Endothelial cell (in vitro differentiated cells): Measurements from ENCODE around the gene RECQL. TPM values are rescaled to one million over a fixed set of nuclear protein-coding genes. Genes with fewer than 3 reads are reported as not detected.

Experiments
- DNase-seq: peaks from one replicate; pipeline ENCODE4 v3.0.0; 2021; ENCODE audit warnings: low spot score
- H3K27ac Mint-ChIP-seq: one replicate; pipeline ENCODE4 v1.8.0; 2021; ENCODE audit warnings: mixed read lengths, inconsistent platforms; ENCODE audit not compliant: unreplicated experiment
- H3K27me3 Mint-ChIP-seq: one replicate; pipeline ENCODE4 v1.8.0; 2021; ENCODE audit warnings: mild to moderate bottlenecking, moderate library complexity, mixed read lengths, inconsistent platforms; ENCODE audit not compliant: unreplicated experiment
- H3K36me3 Mint-ChIP-seq: one replicate; pipeline ENCODE4 v1.8.0; 2021; ENCODE audit warnings: mild to moderate bottlenecking, low read depth, mixed read lengths, inconsistent platforms; ENCODE audit not compliant: unreplicated experiment
- H3K4me1 Mint-ChIP-seq: one replicate; pipeline ENCODE4 v1.8.0; 2021; ENCODE audit warnings: mild to moderate bottlenecking, mixed read lengths, inconsistent platforms; ENCODE audit not compliant: unreplicated experiment
- H3K4me3 Mint-ChIP-seq: one replicate; pipeline ENCODE4 v1.8.0; 2021; ENCODE audit warnings: mild to moderate bottlenecking, mixed read lengths, inconsistent platforms; ENCODE audit not compliant: unreplicated experiment
- H3K9me3 Mint-ChIP-seq: one replicate; pipeline ENCODE4 v1.8.0; 2021; ENCODE audit warnings: mixed read lengths, inconsistent platforms; ENCODE audit not compliant: unreplicated experiment
- CTCF ChIP-seq: fragments of 200-600 bp; sonication (generic); IDR thresholded peaks from one replicate; pipeline ENCODE4 v1.5.0; 2021; ENCODE audit warnings: antibody characterized with exemption; ENCODE audit not compliant: unreplicated experiment
- total RNA-seq: library from RNA; stranded (reverse); fragmentation: NEBNext Ultra II Directional; extraction: Animal tissue kit (Norgen Biotek cat#: 25700); gene quantifications from one replicate; pipeline ENCODE4 v1.2.1, GENCODE V29; 2021; ENCODE audit not compliant: unreplicated experiment

Gene RECQL
- total RNA-seq, 1 donor from 2014 or later, result 40.7 TPM

- no peak for TF ChIP-seq CTCF
- Mint-ChIP-seq H3K36me3 (peaks cover 3% of the 10 kb centered on the region), H3K9me3 (no peaks in the 10 kb centered on the region), H3K4me1 (no peaks in the 10 kb centered on the region), H3K4me3 (no peak overlapping the region), H3K27me3 (no peaks in the 10 kb centered on the region), H3K27ac (no peak overlapping the region)
- DNase-seq, result no peak
These were observed 48.1 kb downstream of the RECQL start for GRCh38 chr12:21453312-21453852.

GRCh38 chr12:21451529-21451928 is 49.9 kb downstream of the RECQL start:
- H3K36me3 Mint-ChIP-seq, result no peaks in the 10 kb centered on the region
- H3K4me1 Mint-ChIP-seq, result no peaks in the 10 kb centered on the region
- no peaks in the 10 kb centered on the region for H3K27me3 Mint-ChIP-seq
- no peaks in the 10 kb centered on the region for H3K9me3 Mint-ChIP-seq
- no peak overlapping the region for H3K4me3 Mint-ChIP-seq
- DNase-seq, result no peak
- H3K27ac Mint-ChIP-seq, result no peak overlapping the region
- TF ChIP-seq CTCF, result no peak

GRCh38 chr12:21444193-21445146 is 57.0 kb downstream of the RECQL start:
- H3K4me3 Mint-ChIP-seq, result no peak overlapping the region
- no peak for DNase-seq
- H3K4me1 Mint-ChIP-seq, result no peaks in the 10 kb centered on the region
- no peak for TF ChIP-seq CTCF
- H3K9me3 Mint-ChIP-seq, result no peaks in the 10 kb centered on the region
- H3K27ac Mint-ChIP-seq, result no peak overlapping the region
- H3K36me3 Mint-ChIP-seq, result peaks cover 5% of the 10 kb centered on the region
- H3K27me3 Mint-ChIP-seq, result no peaks in the 10 kb centered on the region

- H3K27me3 Mint-ChIP-seq, result no peaks in the 10 kb centered on the region
- H3K4me3 Mint-ChIP-seq, result no peak overlapping the region
- H3K36me3 Mint-ChIP-seq, result no peaks in the 10 kb centered on the region
- TF ChIP-seq CTCF, result no peak
- no peak for DNase-seq
- peaks cover 6% of the 10 kb centered on the region for H3K4me1 Mint-ChIP-seq
- H3K9me3 Mint-ChIP-seq, result no peaks in the 10 kb centered on the region
- peak overlapping the region; percentile 62 for H3K27ac Mint-ChIP-seq
These were observed 62.1 kb downstream of the RECQL start for GRCh38 chr12:21439347-21439746.

GRCh38 chr12:21438643-21439042 is 62.8 kb downstream of the RECQL start:
- Mint-ChIP-seq H3K27ac (no peak overlapping the region), H3K4me3 (peak overlapping the region; percentile 91), H3K36me3 (no peaks in the 10 kb centered on the region), H3K9me3 (no peaks in the 10 kb centered on the region), H3K27me3 (no peaks in the 10 kb centered on the region), H3K4me1 (peaks cover 6% of the 10 kb centered on the region)
- TF ChIP-seq CTCF, result no peak
- no peak for DNase-seq
